ENCODE data around the gene GAGE10.
"Not testable (repeated sequence)": the region's sequence is repeated elsewhere in the genome, so short reads cannot be mapped to it uniquely, and the experiment has no call there.

GRCh38 chrX:49345402-49345801, 42.0 kb downstream of the GAGE10 start:
- not testable (repeated sequence) for TF ChIP-seq JUN (IDR thresholded peaks at IDR 0.05; ENCODE audit: low read depth, low read length); RBBP5 (IDR thresholded peaks at IDR 0.05; ENCODE audit: borderline replicate concordance, low read depth, low read length); EZH2 (IDR thresholded peaks at IDR 0.05; ENCODE audit: low read depth, low read length, severe bottlenecking); RAD21 (IDR thresholded peaks at IDR 0.05 in 1 of 2, conservative IDR thresholded peaks at IDR 0.05 in 1 of 2; ENCODE audit: low read depth in 2 of 2, low read length in 2 of 2); NANOG (IDR thresholded peaks at IDR 0.05; ENCODE audit: insufficient read depth, low read depth, low read length, poor library complexity, severe bottlenecking); SIRT6 (IDR thresholded peaks at IDR 0.05; ENCODE audit: low read length); RNF2 (IDR thresholded peaks at IDR 0.05; ENCODE audit: borderline replicate concordance, low read depth, low read length, missing control alignments, poor library complexity, severe bottlenecking); KDM5A (IDR thresholded peaks at IDR 0.05; ENCODE audit: low read length); MAX (IDR thresholded peaks at IDR 0.05); BRCA1 (IDR thresholded peaks at IDR 0.05; ENCODE audit: low read depth, low read length); SP1 (IDR thresholded peaks at IDR 0.05; ENCODE audit: low read depth, low read length); POLR2AphosphoS5 (IDR thresholded peaks at IDR 0.05; ENCODE audit: low read depth, low read length)
- TF ChIP-seq, protein P1, sequence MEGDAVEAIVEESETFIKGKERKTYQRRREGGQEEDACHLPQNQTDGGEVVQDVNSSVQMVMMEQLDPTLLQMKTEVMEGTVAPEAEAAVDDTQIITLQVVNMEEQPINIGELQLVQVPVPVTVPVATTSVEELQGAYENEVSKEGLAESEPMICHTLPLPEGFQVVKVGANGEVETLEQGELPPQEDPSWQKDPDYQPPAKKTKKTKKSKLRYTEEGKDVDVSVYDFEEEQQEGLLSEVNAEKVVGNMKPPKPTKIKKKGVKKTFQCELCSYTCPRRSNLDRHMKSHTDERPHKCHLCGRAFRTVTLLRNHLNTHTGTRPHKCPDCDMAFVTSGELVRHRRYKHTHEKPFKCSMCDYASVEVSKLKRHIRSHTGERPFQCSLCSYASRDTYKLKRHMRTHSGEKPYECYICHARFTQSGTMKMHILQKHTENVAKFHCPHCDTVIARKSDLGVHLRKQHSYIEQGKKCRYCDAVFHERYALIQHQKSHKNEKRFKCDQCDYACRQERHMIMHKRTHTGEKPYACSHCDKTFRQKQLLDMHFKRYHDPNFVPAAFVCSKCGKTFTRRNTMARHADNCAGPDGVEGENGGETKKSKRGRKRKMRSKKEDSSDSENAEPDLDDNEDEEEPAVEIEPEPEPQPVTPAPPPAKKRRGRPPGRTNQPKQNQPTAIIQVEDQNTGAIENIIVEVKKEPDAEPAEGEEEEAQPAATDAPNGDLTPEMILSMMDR (IDR thresholded peaks at IDR 0.05; ENCODE audit: control extremely low read depth in 1 of 3, insufficient read depth in 1 of 3, low read depth in 1 of 3, low read length in 3 of 3), result not testable (repeated sequence)
- TF ChIP-seq, protein P2, sequence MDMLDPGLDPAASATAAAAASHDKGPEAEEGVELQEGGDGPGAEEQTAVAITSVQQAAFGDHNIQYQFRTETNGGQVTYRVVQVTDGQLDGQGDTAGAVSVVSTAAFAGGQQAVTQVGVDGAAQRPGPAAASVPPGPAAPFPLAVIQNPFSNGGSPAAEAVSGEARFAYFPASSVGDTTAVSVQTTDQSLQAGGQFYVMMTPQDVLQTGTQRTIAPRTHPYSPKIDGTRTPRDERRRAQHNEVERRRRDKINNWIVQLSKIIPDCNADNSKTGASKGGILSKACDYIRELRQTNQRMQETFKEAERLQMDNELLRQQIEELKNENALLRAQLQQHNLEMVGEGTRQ (IDR thresholded peaks at IDR 0.05; ENCODE audit: low read length), result not testable (repeated sequence)

All from H1 (cell line).